ENCODE measurements around the gene NEK11.

DNA sequence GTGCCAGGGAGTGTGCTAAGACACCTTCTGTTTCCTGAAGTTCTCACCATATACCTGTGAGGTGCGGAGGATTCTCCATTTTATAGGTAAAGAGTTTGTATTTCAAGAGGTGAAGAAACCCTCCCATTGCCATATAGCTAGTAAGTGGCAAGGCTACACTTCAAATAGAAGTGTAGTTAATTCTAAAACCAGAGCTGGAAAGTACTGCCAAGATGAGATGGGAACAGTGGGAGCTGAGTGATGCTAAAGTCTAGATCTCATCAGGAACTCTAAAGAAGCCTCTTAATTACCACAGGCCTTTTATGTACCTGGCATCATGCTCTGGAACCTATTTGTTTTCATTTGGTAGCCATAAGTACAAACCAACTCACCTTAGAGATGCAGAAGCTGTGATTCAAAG lies 256.3 kb downstream of the NEK11 start:
- TF ChIP-seq, protein P1, sequence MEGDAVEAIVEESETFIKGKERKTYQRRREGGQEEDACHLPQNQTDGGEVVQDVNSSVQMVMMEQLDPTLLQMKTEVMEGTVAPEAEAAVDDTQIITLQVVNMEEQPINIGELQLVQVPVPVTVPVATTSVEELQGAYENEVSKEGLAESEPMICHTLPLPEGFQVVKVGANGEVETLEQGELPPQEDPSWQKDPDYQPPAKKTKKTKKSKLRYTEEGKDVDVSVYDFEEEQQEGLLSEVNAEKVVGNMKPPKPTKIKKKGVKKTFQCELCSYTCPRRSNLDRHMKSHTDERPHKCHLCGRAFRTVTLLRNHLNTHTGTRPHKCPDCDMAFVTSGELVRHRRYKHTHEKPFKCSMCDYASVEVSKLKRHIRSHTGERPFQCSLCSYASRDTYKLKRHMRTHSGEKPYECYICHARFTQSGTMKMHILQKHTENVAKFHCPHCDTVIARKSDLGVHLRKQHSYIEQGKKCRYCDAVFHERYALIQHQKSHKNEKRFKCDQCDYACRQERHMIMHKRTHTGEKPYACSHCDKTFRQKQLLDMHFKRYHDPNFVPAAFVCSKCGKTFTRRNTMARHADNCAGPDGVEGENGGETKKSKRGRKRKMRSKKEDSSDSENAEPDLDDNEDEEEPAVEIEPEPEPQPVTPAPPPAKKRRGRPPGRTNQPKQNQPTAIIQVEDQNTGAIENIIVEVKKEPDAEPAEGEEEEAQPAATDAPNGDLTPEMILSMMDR (IDR thresholded peaks at IDR 0.05), result no peak
- TF ChIP-seq POLR2A (IDR thresholded peaks at IDR 0.05), result no peak

Data from prostate gland (tissue), 2 donors.